ENCODE data around the gene DUSP1. TPM values are rescaled to one million over a fixed set of nuclear protein-coding genes. Genes with fewer than 3 reads are reported as not detected.

Gene DUSP1
- total RNA-seq, 1 donor from 2014 or later, result 382 TPM

DNA sequence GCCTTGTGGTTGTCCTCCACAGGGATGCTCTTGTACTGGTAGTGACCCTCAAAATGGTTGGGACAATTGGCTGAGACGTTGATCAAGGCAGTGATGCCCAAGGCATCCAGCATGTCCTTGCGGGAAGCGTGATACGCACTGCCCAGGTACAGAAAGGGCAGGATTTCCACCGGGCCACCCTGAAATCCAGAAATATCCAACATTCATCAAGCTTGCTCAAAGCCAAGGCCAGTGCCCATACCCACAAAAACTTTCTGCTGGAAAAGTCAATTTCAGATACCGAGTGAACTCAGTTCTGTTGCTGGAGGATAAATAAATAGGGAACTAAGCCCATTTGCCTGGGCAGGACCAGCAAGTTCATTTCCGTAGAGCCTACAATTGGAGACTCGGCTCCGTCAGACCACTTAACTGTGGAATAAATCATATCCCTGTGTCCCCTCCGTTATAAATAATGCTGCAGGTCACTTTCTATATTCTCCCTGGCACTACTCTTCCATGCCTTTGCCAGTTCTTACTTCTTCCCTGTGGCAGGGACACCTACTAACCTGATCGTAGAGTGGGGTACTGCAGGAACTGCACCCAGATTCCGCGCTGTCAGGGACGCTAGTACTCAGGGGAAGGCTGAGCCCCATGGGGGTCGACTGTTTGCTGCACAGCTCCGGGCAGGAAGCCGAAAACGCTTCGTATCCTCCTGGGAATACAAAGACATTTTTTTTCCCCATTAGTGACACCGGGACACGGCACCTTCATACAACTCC is 1.2 kb downstream of the DUSP1 start:
- ATAC-seq (no peak), DNase-seq (no peak)
- intact Hi-C loops (cut with DNase I), result loop anchor here (5.0 to 10.0 kb wide), 3 partner anchors 52 to 135 kb away; no protein-coding TSS in a partner anchor
- TF ChIP-seq, protein P1, sequence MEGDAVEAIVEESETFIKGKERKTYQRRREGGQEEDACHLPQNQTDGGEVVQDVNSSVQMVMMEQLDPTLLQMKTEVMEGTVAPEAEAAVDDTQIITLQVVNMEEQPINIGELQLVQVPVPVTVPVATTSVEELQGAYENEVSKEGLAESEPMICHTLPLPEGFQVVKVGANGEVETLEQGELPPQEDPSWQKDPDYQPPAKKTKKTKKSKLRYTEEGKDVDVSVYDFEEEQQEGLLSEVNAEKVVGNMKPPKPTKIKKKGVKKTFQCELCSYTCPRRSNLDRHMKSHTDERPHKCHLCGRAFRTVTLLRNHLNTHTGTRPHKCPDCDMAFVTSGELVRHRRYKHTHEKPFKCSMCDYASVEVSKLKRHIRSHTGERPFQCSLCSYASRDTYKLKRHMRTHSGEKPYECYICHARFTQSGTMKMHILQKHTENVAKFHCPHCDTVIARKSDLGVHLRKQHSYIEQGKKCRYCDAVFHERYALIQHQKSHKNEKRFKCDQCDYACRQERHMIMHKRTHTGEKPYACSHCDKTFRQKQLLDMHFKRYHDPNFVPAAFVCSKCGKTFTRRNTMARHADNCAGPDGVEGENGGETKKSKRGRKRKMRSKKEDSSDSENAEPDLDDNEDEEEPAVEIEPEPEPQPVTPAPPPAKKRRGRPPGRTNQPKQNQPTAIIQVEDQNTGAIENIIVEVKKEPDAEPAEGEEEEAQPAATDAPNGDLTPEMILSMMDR (IDR thresholded peaks at IDR 0.05), result no peak
- Histone ChIP-seq H3K4me3 (peak overlapping the region; percentile 84), H3K4me1 (peaks cover 40% of the 10 kb centered on the region), H3K27ac (peak overlapping the region; percentile 99), H3K9me3 (no peaks in the 10 kb centered on the region), H3K27me3 (no peaks in the 10 kb centered on the region), H3K36me3 (peaks cover 35% of the 10 kb centered on the region)

- TF ChIP-seq, protein P1 (IDR thresholded peaks at IDR 0.05), result no peak
- intact Hi-C loops (cut with DNase I), result loop anchor here (5.0 kb wide), 1 partner anchor 52 kb away; no protein-coding TSS in a partner anchor
- ATAC-seq (no peak), DNase-seq (no peak)
- peak overlapping the region; percentile 84 for H3K4me3 ChIP-seq
- H3K4me1 ChIP-seq, result peaks cover 40% of the 10 kb centered on the region
- no peaks in the 10 kb centered on the region for H3K9me3 ChIP-seq
- H3K36me3 ChIP-seq, result peaks cover 35% of the 10 kb centered on the region
- H3K27ac ChIP-seq, result peak overlapping the region; percentile 99
- no peaks in the 10 kb centered on the region for H3K27me3 ChIP-seq
Observed at GRCh38 chr5:172769342-172769615, 1.7 kb downstream of the DUSP1 start.

GRCh38 chr5:172768573-172769341 is 2.2 kb downstream of the DUSP1 start:
- Histone ChIP-seq H3K27me3 (no peaks in the 10 kb centered on the region), H3K27ac (peak overlapping the region; percentile 99), H3K36me3 (peaks cover 35% of the 10 kb centered on the region), H3K4me3 (peak overlapping the region; percentile 84), H3K4me1 (peaks cover 36% of the 10 kb centered on the region), H3K9me3 (no peaks in the 10 kb centered on the region)
- DNase-seq (no peak), ATAC-seq (no peak)
- intact Hi-C loops (cut with DNase I), result loop anchor here (5.0 kb wide), 1 partner anchor 51 kb away; no protein-coding TSS in a partner anchor
- TF ChIP-seq, protein P1 (IDR thresholded peaks at IDR 0.05), result no peak

- TF ChIP-seq, protein P1 (IDR thresholded peaks at IDR 0.05), result no peak
- intact Hi-C loops (cut with DNase I), result loop anchor here (5.0 kb wide), 1 partner anchor 51 kb away; no protein-coding TSS in a partner anchor
- no peaks in the 10 kb centered on the region for H3K9me3 ChIP-seq
- H3K36me3 ChIP-seq, result peaks cover 35% of the 10 kb centered on the region
- ATAC-seq (no peak), DNase-seq (no peak)
- peak overlapping the region; percentile 99 for H3K27ac ChIP-seq
- peak overlapping the region; percentile 84 for H3K4me3 ChIP-seq
- H3K27me3 ChIP-seq, result no peaks in the 10 kb centered on the region
- H3K4me1 ChIP-seq, result peaks cover 29% of the 10 kb centered on the region
Observed at GRCh38 chr5:172768098-172768572, 2.9 kb downstream of the DUSP1 start.

DNA sequence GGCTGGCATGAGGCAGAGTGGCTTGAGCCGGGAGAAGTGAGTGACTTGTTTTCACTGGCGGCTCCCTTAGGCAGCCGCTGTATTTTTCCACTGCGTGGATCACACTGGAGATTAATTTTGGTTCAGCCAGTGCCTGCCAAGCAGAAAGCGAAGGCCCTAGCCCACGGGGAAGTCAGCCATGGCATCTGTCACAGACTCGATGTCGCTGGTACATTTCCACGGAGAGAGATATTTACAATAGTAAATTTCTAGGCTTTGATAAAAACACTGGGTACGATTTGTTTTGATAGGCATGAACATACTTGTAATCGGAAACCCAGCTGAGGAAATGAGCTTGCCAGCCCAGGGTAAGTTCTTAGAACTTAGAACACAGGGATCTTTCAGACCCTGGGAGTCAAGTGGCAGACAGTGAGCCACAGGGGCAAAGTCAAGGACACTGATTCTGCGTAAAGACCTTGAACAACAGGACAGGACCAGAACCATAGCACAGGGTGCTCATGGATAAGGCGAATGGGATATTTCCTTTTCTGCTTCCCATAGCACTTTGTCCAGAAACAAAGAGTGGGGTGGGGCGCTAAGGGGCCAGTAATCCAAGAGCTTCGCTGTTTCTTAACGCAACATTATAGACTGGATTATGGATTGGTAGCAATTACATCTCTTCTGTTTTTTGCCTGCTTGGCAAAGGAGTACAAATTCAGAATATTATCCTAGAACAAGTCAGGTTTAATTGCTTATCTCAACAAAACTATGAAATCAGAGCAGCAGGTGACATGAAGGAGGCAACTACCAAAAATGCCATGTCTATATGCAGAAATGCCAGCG is 4.5 kb downstream of the DUSP1 start:
- peak; percentile 76 for DNase-seq
- H3K27me3 ChIP-seq, result no peaks in the 10 kb centered on the region
- no peaks in the 10 kb centered on the region for H3K9me3 ChIP-seq
- peaks cover 17% of the 10 kb centered on the region for H3K4me1 ChIP-seq
- H3K27ac ChIP-seq, result peak overlapping the region; percentile 99
- H3K4me3 ChIP-seq, result peak overlapping the region; percentile 84
- intact Hi-C loops (cut with DNase I), result loop anchor here (5.0 kb wide), 1 partner anchor 49 kb away; no protein-coding TSS in a partner anchor
- H3K36me3 ChIP-seq, result peaks cover 35% of the 10 kb centered on the region
- peak; percentile 2 for ATAC-seq
- TF ChIP-seq, protein P1 (IDR thresholded peaks at IDR 0.05), result no peak
